Neural cell (in vitro differentiated cells): ENCODE measurements around the gene P4HA2. TPM values are rescaled to one million over a fixed set of nuclear protein-coding genes. Genes with fewer than 3 reads are reported as not detected.

Experiments used
- H2AFZ ChIP-seq: fragments of 200-600, 300-800 bp; sonication (generic), shearing (Covaris generic); 2 replicates; pipeline ENCODE4 v1.6.0; 2014; ENCODE audit warnings: low read depth, mild to moderate bottlenecking, antibody characterized with exemption, low read length, moderate library complexity
- H3F3A ChIP-seq: fragments of 200-600 bp; shearing (Covaris generic); 2 replicates; pipeline ENCODE4 v1.6.1; 2016; ENCODE audit warnings: mild to moderate bottlenecking, moderate library complexity, mixed read lengths, antibody characterized with exemption, low read length; ENCODE audit not compliant: insufficient read depth, poor library complexity, severe bottlenecking
- H3K27ac ChIP-seq: fragments of 200-600, 300-800 bp; sonication (generic), shearing (Covaris generic); 2 replicates; pipeline ENCODE4 v1.5.1; 2014; ENCODE audit warnings: mild to moderate bottlenecking, low read length, moderate library complexity
- H3K27me3 ChIP-seq: fragments of 300-800, 200-600 bp; sonication (generic), shearing (Covaris generic); 2 replicates; pipeline ENCODE4 v1.6.0; 2014; ENCODE audit warnings: mild to moderate bottlenecking, low read depth, low read length, moderate library complexity; ENCODE audit not compliant: insufficient read depth
- H3K36me3 ChIP-seq: fragments of 300-800, 200-600 bp; sonication (generic), shearing (Covaris generic); 2 replicates; pipeline ENCODE4 v1.5.1; 2014; ENCODE audit warnings: mild to moderate bottlenecking, antibody characterized with exemption, low read length, moderate library complexity; ENCODE audit not compliant: insufficient read depth
- H3K4me2 ChIP-seq: fragments of 300-800, 200-600 bp; sonication (generic), shearing (Covaris generic); 2 replicates; pipeline ENCODE4 v1.6.0; 2014; ENCODE audit warnings: mild to moderate bottlenecking, low read length
- H3K4me3 ChIP-seq: fragments of 300-800, 200-600 bp; sonication (generic), shearing (Covaris generic); 2 replicates; pipeline ENCODE4 v1.5.1; 2014; ENCODE audit warnings: mild to moderate bottlenecking, low read length, moderate library complexity
- H3K79me2 ChIP-seq: fragments of 200-600 bp; shearing (Covaris generic); replicated peaks from 2 replicates; pipeline ENCODE4 v1.6.0; 2014; ENCODE audit warnings: mild to moderate bottlenecking, low read length, moderate library complexity; ENCODE audit not compliant: insufficient read depth
- H3K9ac ChIP-seq: fragments of 300-800, 200-600 bp; sonication (generic), shearing (Covaris generic); 2 replicates; pipeline ENCODE4 v1.6.1; 2016; ENCODE audit warnings: mild to moderate bottlenecking, low read length, mixed read lengths
- H3K9me2 ChIP-seq: fragments of 200-600 bp; shearing (Covaris generic); 2 replicates; pipeline ENCODE4 v1.6.1; 2016; ENCODE audit warnings: mild to moderate bottlenecking, low read length, mixed read lengths; ENCODE audit not compliant: insufficient read depth
- H3K9me3 ChIP-seq: fragments of 200-600, 300-800 bp; sonication (generic), shearing (Covaris generic); 2 replicates; pipeline ENCODE4 v1.6.1; 2016; ENCODE audit warnings: mild to moderate bottlenecking, mixed run types, low read length, moderate library complexity, mixed read lengths
- H4K20me1 ChIP-seq: fragments of 200-600 bp; shearing (Covaris generic); 2 replicates; pipeline ENCODE4 v1.6.1; 2016; ENCODE audit warnings: mild to moderate bottlenecking, mixed run types; ENCODE audit not compliant: insufficient read depth
- EP300 ChIP-seq: fragments of 450-650 bp; conservative IDR thresholded peaks from 2 replicates; pipeline ENCODE4 v1.6.1; 2014; ENCODE audit warnings: antibody characterized with exemption, mild to moderate bottlenecking, moderate library complexity; ENCODE audit not compliant: poor library complexity, severe bottlenecking
- EZH2 ChIP-seq: fragments of 200-600, 300-800 bp; shearing (Covaris generic), sonication (generic); IDR thresholded peaks from 2 replicates; pipeline ENCODE4 v1.6.1; 2014; ENCODE audit warnings: antibody characterized with exemption, low read length, borderline replicate concordance, mild to moderate bottlenecking; ENCODE audit not compliant: insufficient read depth, poor library complexity, severe bottlenecking
- MXI1 ChIP-seq: fragments of 450-650 bp; conservative IDR thresholded peaks from 2 replicates; pipeline ENCODE4 v1.6.1; 2014; ENCODE audit warnings: antibody characterized with exemption, mild to moderate bottlenecking; ENCODE audit not compliant: poor library complexity, severe bottlenecking
- POLR2AphosphoS5 ChIP-seq: IDR thresholded peaks from 2 replicates; pipeline ENCODE4 v1.6.1; 2012
- RAD21 ChIP-seq: fragments of 450-650 bp; conservative IDR thresholded peaks from 2 replicates; pipeline ENCODE4 v1.6.1; 2014; ENCODE audit warnings: antibody characterized with exemption, mild to moderate bottlenecking, moderate library complexity
- SMC3 ChIP-seq: fragments of 450-650 bp; conservative IDR thresholded peaks from 2 replicates; pipeline ENCODE4 v1.6.1; 2014; ENCODE audit warnings: antibody characterized with exemption, mild to moderate bottlenecking, moderate library complexity; ENCODE audit not compliant: poor library complexity
- TAF1 ChIP-seq: IDR thresholded peaks from 2 replicates; pipeline ENCODE4 v1.6.1; 2012; ENCODE audit warnings: low read depth
- polyA plus RNA-seq: library from polyadenylated mRNA; depleted of rRNA; stranded (reverse); fragments of >200 nt; gene quantifications from 2 replicates; pipeline ENCODE4 v1.2.3, GENCODE V29; 2014
- TF ChIP-seq, protein P1 (sequence below): IDR thresholded peaks from 2 replicates; pipeline ENCODE4 v1.6.1; 2012; ENCODE audit warnings: borderline replicate concordance
- TF ChIP-seq, protein P2 (sequence below): fragments of 450-650 bp; IDR thresholded peaks from 2 replicates; pipeline ENCODE4 v1.5.1; 2014; ENCODE audit warnings: antibody characterized with exemption, mild to moderate bottlenecking, moderate library complexity; ENCODE audit not compliant: poor library complexity, severe bottlenecking

P4HA2 gene
- polyA plus RNA-seq, 1 donor from 2014 or later, result 1.4 TPM

DNA sequence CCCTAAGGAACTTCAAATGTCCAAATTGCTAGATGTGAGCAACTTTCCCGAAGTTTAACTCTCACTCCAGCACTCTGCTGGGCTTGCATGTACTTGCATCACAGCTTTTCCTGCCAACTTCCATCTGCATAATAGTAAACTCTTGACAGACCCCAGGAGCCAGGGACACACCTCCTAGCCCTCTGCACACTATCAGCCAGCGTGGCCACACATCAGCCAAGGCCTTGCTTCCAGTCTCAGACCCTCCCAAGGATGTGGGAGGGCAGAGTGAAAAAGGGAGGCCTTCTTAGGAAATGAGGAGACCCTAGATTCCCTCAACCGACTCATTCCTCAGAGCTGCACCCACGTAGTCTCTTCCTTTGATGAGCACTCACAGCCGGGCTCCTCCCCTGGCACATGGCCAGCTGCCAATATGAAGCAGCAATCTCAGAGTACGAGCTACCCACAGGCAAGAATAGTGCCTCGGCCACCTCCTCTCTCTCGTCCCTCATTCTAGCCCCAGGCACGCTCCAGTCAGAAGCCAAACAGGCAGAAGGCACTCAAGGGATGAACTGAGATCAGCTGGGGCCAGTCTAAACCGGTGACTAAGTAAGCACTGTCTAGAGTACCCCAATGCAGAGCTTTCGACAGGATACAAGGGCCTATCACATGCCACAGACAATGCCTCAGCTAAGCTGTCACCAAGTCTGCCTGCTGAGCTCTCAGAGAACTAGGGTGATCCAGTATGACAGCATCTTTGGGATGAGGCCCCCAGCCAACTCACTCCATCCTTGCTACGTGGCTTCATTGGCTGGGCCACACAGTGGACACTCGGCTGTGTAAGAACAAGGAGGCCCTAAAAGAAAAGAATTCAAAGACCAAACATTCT lies 2.3 kb downstream of the P4HA2 start:
- no peak overlapping the region for H3K27ac ChIP-seq
- H3K4me2 ChIP-seq, result no peak overlapping the region
- H3K27me3 ChIP-seq, result peaks cover 10% of the 10 kb centered on the region
- no peak overlapping the region for H3K4me3 ChIP-seq
- H3K9me2 ChIP-seq, result no peaks in the 10 kb centered on the region
- H4K20me1 ChIP-seq, result no peaks in the 10 kb centered on the region
- H3K9me3 ChIP-seq, result no peaks in the 10 kb centered on the region
- H3K36me3 ChIP-seq, result no peaks in the 10 kb centered on the region
- TF ChIP-seq TAF1 (no peak), SMC3 (no peak), EZH2 (no peak), POLR2AphosphoS5 (no peak), EP300 (no peak), RAD21 (no peak)
- TF ChIP-seq, protein P1, sequence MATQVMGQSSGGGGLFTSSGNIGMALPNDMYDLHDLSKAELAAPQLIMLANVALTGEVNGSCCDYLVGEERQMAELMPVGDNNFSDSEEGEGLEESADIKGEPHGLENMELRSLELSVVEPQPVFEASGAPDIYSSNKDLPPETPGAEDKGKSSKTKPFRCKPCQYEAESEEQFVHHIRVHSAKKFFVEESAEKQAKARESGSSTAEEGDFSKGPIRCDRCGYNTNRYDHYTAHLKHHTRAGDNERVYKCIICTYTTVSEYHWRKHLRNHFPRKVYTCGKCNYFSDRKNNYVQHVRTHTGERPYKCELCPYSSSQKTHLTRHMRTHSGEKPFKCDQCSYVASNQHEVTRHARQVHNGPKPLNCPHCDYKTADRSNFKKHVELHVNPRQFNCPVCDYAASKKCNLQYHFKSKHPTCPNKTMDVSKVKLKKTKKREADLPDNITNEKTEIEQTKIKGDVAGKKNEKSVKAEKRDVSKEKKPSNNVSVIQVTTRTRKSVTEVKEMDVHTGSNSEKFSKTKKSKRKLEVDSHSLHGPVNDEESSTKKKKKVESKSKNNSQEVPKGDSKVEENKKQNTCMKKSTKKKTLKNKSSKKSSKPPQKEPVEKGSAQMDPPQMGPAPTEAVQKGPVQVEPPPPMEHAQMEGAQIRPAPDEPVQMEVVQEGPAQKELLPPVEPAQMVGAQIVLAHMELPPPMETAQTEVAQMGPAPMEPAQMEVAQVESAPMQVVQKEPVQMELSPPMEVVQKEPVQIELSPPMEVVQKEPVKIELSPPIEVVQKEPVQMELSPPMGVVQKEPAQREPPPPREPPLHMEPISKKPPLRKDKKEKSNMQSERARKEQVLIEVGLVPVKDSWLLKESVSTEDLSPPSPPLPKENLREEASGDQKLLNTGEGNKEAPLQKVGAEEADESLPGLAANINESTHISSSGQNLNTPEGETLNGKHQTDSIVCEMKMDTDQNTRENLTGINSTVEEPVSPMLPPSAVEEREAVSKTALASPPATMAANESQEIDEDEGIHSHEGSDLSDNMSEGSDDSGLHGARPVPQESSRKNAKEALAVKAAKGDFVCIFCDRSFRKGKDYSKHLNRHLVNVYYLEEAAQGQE, result no peak
- H2AFZ ChIP-seq, result no peak overlapping the region
- no peak overlapping the region for H3K9ac ChIP-seq
- H3F3A ChIP-seq, result no peaks in the 10 kb centered on the region
- H3K79me2 ChIP-seq, result no peaks in the 10 kb centered on the region

DNA sequence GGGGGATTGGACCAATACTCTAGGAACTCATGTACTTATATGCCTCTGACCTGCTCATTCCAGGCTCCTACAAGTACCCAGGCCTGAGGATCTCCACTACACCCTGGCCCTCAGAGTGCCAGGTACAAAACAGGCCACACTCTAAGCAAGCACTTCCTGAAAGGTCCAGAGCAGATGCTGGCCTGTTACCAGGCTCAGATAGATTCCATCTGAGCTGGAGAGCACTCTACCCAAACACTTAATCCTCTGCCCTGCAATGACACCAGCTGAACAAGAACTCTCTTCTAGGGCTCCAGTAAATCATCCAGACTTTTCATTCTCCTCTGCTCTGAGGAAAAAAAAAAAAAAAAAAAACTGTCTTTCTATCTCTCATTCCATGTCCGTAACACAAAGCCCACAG lies 2.9 kb downstream of the P4HA2 start:
- no peaks in the 10 kb centered on the region for H3F3A ChIP-seq
- no peak overlapping the region for H2AFZ ChIP-seq
- no peaks in the 10 kb centered on the region for H3K9me3 ChIP-seq
- TF ChIP-seq, protein P2, sequence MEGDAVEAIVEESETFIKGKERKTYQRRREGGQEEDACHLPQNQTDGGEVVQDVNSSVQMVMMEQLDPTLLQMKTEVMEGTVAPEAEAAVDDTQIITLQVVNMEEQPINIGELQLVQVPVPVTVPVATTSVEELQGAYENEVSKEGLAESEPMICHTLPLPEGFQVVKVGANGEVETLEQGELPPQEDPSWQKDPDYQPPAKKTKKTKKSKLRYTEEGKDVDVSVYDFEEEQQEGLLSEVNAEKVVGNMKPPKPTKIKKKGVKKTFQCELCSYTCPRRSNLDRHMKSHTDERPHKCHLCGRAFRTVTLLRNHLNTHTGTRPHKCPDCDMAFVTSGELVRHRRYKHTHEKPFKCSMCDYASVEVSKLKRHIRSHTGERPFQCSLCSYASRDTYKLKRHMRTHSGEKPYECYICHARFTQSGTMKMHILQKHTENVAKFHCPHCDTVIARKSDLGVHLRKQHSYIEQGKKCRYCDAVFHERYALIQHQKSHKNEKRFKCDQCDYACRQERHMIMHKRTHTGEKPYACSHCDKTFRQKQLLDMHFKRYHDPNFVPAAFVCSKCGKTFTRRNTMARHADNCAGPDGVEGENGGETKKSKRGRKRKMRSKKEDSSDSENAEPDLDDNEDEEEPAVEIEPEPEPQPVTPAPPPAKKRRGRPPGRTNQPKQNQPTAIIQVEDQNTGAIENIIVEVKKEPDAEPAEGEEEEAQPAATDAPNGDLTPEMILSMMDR, result no peak
- TF ChIP-seq SMC3, result no peak
- TF ChIP-seq, protein P1, result no peak
- TF ChIP-seq EZH2, result no peak
- no peak for TF ChIP-seq EP300
- no peak for TF ChIP-seq RAD21
- no peak for TF ChIP-seq MXI1
- no peak for TF ChIP-seq TAF1
- no peak for TF ChIP-seq POLR2AphosphoS5
- no peak overlapping the region for H3K27ac ChIP-seq
- no peaks in the 10 kb centered on the region for H3K9me2 ChIP-seq
- H3K27me3 ChIP-seq, result peaks cover 10% of the 10 kb centered on the region
- H3K9ac ChIP-seq, result no peak overlapping the region
- no peaks in the 10 kb centered on the region for H3K36me3 ChIP-seq
- no peak overlapping the region for H3K4me3 ChIP-seq
- H4K20me1 ChIP-seq, result no peaks in the 10 kb centered on the region
- H3K4me2 ChIP-seq, result no peak overlapping the region
- H3K79me2 ChIP-seq, result no peaks in the 10 kb centered on the region
